PC-3 (cell line): ENCODE data around the gene MYO18A.

Experiments
- CTCF ChIP-seq: fragments of 300-600 bp; sonication (generic); conservative IDR thresholded peaks from 2 replicates; pipeline ENCODE4 v1.5.1; 2017; ENCODE audit warnings: antibody characterized with exemption, low read depth, mild to moderate bottlenecking, low read length
- EZH2 ChIP-seq: fragments of 300-600 bp; sonication (generic); IDR thresholded peaks from one replicate; pipeline ENCODE4 v1.6.1; 2017; ENCODE audit warnings: antibody characterized with exemption, mild to moderate bottlenecking, low read length; ENCODE audit not compliant: unreplicated experiment
- EZH2phosphoT487 ChIP-seq: fragments of 300-600 bp; sonication (generic); IDR thresholded peaks from 2 replicates; pipeline ENCODE4 v1.6.1; 2018; ENCODE audit warnings: mild to moderate bottlenecking, antibody characterized with exemption, low read length, borderline replicate concordance

DNA sequence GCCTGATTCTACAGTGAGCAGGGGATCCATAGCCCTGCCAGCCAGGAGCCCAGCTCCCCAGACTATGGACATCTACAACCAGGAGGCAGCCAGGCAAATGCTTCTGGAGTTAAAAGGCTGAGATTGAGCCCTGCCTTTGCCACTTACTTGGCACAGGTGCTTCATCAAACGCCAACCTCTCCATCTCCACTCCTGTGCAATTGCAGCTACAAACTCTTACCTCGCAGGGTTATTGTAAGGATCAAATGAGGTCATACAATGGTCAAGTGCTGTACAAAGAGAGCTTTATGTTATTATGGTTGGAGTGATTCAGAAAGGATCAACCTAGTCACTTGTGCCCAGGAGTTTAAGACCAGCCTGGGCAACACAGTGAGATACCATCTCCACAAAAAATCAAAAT is 9.8 kb upstream of the MYO18A start:
- TF ChIP-seq CTCF (no peak), EZH2phosphoT487 (no peak), EZH2 (no peak)
